GM18858 (cell line): ENCODE data around the gene EFCAB6.

Source experiments
- ATAC-seq: cut with Tn5 transposase; IDR thresholded peaks from one replicate; pipeline ENCODE4 v1.9.1; 2021; ENCODE audit not compliant: unreplicated experiment

Gene EFCAB6

GRCh38 chr22:43534916-43535315 lies 277.2 kb downstream of the EFCAB6 start:
- ATAC-seq = no peak

- ATAC-seq = no peak
These were observed 278.3 kb downstream of the EFCAB6 start for GRCh38 chr22:43533656-43534428.

- ATAC-seq = no peak
These were observed 279.0 kb downstream of the EFCAB6 start for GRCh38 chr22:43533156-43533530.

- ATAC-seq = no peak
These were observed 279.6 kb downstream of the EFCAB6 start for GRCh38 chr22:43532301-43533155.

GRCh38 chr22:43531651-43532050 lies 280.5 kb downstream of the EFCAB6 start:
- no peak for ATAC-seq

- ATAC-seq = no peak
These were observed 281.5 kb downstream of the EFCAB6 start for GRCh38 chr22:43530349-43531201.

- ATAC-seq = no peak
These were observed 282.2 kb downstream of the EFCAB6 start for GRCh38 chr22:43529934-43530333.

GRCh38 chr22:43529461-43529860 lies 282.6 kb downstream of the EFCAB6 start:
- no peak for ATAC-seq

- ATAC-seq = no peak
These were observed 283.3 kb downstream of the EFCAB6 start for GRCh38 chr22:43528601-43529360.

GRCh38 chr22:43526946-43527345 lies 285.2 kb downstream of the EFCAB6 start:
- no peak for ATAC-seq

- ATAC-seq = no peak
These were observed 285.9 kb downstream of the EFCAB6 start for GRCh38 chr22:43526117-43526655.

GRCh38 chr22:43521716-43522115 lies 290.4 kb downstream of the EFCAB6 start:
- no peak for ATAC-seq

GRCh38 chr22:43520632-43521039 lies 291.5 kb downstream of the EFCAB6 start:
- no peak for ATAC-seq

- ATAC-seq = no peak
These were observed 295.0 kb downstream of the EFCAB6 start for GRCh38 chr22:43516996-43517635.

GRCh38 chr22:43516386-43516785 lies 295.7 kb downstream of the EFCAB6 start:
- ATAC-seq = no peak

- ATAC-seq = no peak
These were observed 296.2 kb downstream of the EFCAB6 start for GRCh38 chr22:43515902-43516301.

- ATAC-seq = no peak
These were observed 296.7 kb downstream of the EFCAB6 start for GRCh38 chr22:43515411-43515810.

GRCh38 chr22:43514476-43515157 lies 297.5 kb downstream of the EFCAB6 start:
- no peak for ATAC-seq

- ATAC-seq = no peak
These were observed 299.8 kb downstream of the EFCAB6 start for GRCh38 chr22:43512279-43512678.
